ENCODE measurements around the gene PLXNA4. TPM values are rescaled to one million over a fixed set of nuclear protein-coding genes. Genes with fewer than 3 reads are reported as not detected.
"Not testable (repeated sequence)": the region's sequence is repeated elsewhere in the genome, so short reads cannot be mapped to it uniquely, and the experiment has no call there.

The PLXNA4 gene
- total and polyA plus RNA-seq, 10 donors, result 0.15 to 14.7 (median 8.7) TPM

DNA sequence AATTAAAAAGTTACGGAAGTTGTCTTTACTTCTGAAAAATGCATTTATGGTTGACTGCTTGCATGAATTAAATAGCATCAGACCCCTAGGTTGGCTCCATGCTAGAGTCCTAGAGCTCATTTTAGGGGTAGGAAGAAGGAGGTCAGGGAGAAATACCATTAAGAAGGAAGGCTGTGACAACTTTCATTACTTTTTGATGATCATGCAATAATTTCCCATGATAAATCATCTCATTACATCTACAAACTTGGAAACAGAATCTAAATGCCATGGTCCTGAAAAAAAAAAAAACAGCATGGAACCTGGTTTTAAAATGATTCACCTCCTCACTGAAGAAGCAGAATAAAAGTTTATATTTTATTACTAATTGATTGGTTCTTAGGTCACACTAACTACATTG lies 20.3 kb upstream of the PLXNA4 start:
- no peaks in the 10 kb centered on the region for H3K9me3 ChIP-seq
- 90 to 98% (median 94%) methylated on average over 1 of the region's 1 CpG for WGBS, 5 donors
- TF ChIP-seq POLR2AphosphoS5 (IDR thresholded peaks at IDR 0.05) (no peak), POLR2A (IDR thresholded peaks at IDR 0.05) (no peak)
- TF ChIP-seq, protein P1, sequence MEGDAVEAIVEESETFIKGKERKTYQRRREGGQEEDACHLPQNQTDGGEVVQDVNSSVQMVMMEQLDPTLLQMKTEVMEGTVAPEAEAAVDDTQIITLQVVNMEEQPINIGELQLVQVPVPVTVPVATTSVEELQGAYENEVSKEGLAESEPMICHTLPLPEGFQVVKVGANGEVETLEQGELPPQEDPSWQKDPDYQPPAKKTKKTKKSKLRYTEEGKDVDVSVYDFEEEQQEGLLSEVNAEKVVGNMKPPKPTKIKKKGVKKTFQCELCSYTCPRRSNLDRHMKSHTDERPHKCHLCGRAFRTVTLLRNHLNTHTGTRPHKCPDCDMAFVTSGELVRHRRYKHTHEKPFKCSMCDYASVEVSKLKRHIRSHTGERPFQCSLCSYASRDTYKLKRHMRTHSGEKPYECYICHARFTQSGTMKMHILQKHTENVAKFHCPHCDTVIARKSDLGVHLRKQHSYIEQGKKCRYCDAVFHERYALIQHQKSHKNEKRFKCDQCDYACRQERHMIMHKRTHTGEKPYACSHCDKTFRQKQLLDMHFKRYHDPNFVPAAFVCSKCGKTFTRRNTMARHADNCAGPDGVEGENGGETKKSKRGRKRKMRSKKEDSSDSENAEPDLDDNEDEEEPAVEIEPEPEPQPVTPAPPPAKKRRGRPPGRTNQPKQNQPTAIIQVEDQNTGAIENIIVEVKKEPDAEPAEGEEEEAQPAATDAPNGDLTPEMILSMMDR (IDR thresholded peaks at IDR 0.05 in 8 of 11, conservative IDR thresholded peaks at IDR 0.05 in 3 of 11), result no peak

DNA sequence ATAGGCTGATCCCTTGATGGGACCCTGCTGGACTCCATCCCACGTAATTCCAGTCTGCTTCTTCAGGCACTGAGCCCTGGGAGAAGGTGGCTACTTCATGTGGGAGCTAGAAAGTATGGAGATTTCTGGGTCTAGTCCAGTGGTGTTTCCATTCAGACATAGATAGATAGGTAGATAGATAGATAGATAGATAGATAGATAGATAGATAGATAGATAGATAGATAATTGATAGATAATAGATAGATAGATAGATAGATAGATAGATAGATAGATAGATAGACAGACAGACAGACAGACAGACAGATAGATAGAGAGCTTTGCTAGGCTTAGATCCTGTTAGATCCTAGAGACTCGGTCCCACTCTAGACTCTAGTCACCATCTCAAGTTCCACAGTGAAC lies 18.5 kb upstream of the PLXNA4 start:
- intact Hi-C loops (cut with DNase I; ENCODE audit: low total_unique reads); H3K36me3 ChIP-seq; H3K4me3 ChIP-seq; H3K4me1 ChIP-seq; H3K9me3 ChIP-seq; DNase-seq; H3K27ac ChIP-seq: not testable (repeated sequence)
- 78 to 94% (median 86%) methylated on average over 2 of the region's 2 CpGs for WGBS, 5 donors
- H3K27me3 ChIP-seq (replicated peaks in 1 of 7), result peaks cover 0 to 14% (median 0%) of the 10 kb centered on the region in 7 donors

More for the DNA sequence above, 20.3 kb upstream of the PLXNA4 start:
- H3K27ac ChIP-seq, result no peak overlapping the region
- H3K4me3 ChIP-seq, result no peak overlapping the region
- DNase-seq, result no peak
- no peaks in the 10 kb centered on the region for H3K4me1 ChIP-seq
- H3K36me3 ChIP-seq, result no peaks in the 10 kb centered on the region
- H3K27me3 ChIP-seq (replicated peaks in 1 of 7), result peaks cover 0 to 14% (median 0%) of the 10 kb centered on the region in 7 donors
- intact Hi-C loops (cut with DNase I; ENCODE audit: low total_unique reads), result no loop called here

DNA sequence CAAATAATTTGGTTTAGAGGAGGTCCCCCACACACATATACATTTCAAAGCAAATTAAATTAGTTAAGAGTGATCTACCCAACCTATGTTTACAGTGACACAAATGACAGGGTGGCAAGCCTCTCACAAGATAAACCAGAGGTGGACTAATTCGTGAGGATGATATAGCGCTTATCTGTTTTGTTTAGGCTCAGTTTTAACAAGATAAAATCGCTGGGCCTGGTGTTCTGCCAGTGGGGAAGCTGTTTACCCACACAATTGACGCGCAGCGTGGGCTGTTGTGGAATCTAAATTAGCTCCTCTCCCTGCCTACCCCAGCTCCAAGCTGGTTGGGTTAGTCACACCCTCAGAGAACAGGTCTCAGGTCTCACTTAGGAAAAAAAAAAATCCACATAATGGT lies 16.7 kb upstream of the PLXNA4 start:
- no peak for TF ChIP-seq POLR2A (IDR thresholded peaks at IDR 0.05)
- TF ChIP-seq, protein P1 (IDR thresholded peaks at IDR 0.05 in 8 of 11, conservative IDR thresholded peaks at IDR 0.05 in 3 of 11), result no peak
- TF ChIP-seq POLR2AphosphoS5 (IDR thresholded peaks at IDR 0.05), result no peak
- H3K27me3 ChIP-seq (replicated peaks in 1 of 7), result peaks cover 0 to 14% (median 0%) of the 10 kb centered on the region in 7 donors
- no peaks in the 10 kb centered on the region for H3K36me3 ChIP-seq
- no peak overlapping the region for H3K27ac ChIP-seq
- H3K4me1 ChIP-seq, result no peaks in the 10 kb centered on the region
- intact Hi-C loops (cut with DNase I; ENCODE audit: low total_unique reads), result no loop called here
- DNase-seq, result no peak
- no peaks in the 10 kb centered on the region for H3K9me3 ChIP-seq
- WGBS, 5 donors, result 60 to 78% (median 67%) methylated on average over 6 of the region's 6 CpGs
- no peak overlapping the region for H3K4me3 ChIP-seq

DNA sequence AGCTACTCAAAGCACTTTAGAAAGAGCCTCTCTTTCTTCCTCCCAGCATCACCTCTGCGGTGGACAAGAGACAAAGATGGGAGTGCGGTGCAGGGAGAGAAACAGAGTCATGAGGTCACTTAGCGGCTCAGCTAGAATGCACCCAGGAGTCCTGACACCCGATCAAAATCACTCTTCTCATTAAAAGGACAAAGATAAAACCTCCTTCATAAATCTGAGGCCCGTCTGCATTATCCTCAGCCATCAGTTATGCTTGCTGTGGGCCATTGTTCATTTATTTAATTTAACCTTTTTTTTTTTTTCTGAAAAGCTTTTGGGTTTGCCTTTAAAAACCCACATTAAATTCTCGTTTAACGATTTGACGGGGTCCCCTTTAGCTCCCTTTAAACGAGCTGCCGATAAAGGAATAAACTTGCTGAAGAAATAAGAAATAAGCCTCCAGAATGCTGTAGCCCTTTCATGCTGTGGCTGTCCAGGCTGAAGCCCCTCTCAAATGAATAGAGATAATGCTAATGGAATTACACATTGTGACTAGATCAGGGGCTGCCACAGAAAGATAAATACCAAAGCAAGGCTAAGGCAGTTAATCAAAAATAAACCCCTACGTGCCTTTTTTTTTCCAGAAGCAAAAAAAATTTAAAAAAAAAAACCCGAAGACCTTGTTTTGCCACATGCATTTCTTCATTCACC lies 16.1 kb upstream of the PLXNA4 start:
- no peak overlapping the region for H3K4me3 ChIP-seq
- no peaks in the 10 kb centered on the region for H3K36me3 ChIP-seq
- TF ChIP-seq POLR2AphosphoS5 (IDR thresholded peaks at IDR 0.05) (no peak), POLR2A (IDR thresholded peaks at IDR 0.05) (no peak)
- TF ChIP-seq, protein P1 (IDR thresholded peaks at IDR 0.05 in 8 of 11, conservative IDR thresholded peaks at IDR 0.05 in 3 of 11), result no peak
- 69 to 88% (median 81%) methylated on average over 12 of the region's 12 CpGs for WGBS, 5 donors
- H3K9me3 ChIP-seq, result no peaks in the 10 kb centered on the region
- intact Hi-C loops (cut with DNase I; ENCODE audit: low total_unique reads), result no loop called here
- H3K4me1 ChIP-seq, result no peaks in the 10 kb centered on the region
- DNase-seq, result no peak
- no peak overlapping the region for H3K27ac ChIP-seq
- peaks cover 0 to 14% (median 0%) of the 10 kb centered on the region in 7 donors for H3K27me3 ChIP-seq (replicated peaks in 1 of 7)
